Astrocyte (in vitro differentiated cells and primary cell): Measurements from ENCODE around the gene MYO6.

Experiments
- EZH2 ChIP-seq: IDR thresholded peaks from 2 replicates; pipeline ENCODE4 v1.6.1; 2012; ENCODE audit warnings: mild to moderate bottlenecking, low read length, inconsistent platforms; ENCODE audit not compliant: insufficient read depth
- TF ChIP-seq, protein P1 (sequence below): IDR thresholded peaks from 2 replicates; pipeline ENCODE4 v1.5.1; 2011; ENCODE audit warnings: low read depth, mild to moderate bottlenecking, inconsistent platforms, low read length, moderate library complexity; ENCODE audit not compliant: insufficient read depth

DNA sequence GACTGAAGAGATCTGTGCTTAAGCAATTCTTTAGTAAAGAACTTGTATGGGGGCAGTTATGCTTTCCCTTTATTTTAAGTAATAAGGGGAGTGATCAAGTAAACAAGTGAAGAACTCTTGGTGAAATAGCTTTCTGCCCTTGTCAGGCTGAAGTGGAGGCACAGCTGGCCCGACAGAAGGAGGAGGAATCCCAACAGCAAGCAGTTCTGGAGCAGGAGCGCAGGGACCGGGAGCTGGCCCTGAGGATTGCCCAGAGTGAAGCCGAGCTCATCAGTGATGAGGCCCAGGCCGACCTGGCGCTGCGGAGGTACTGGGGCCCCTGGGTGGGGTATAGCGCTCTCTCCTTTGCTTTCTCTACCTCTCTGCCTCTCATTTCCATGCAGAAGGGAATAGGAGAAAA lies 143.3 kb downstream of the MYO6 start:
- TF ChIP-seq, protein P1, sequence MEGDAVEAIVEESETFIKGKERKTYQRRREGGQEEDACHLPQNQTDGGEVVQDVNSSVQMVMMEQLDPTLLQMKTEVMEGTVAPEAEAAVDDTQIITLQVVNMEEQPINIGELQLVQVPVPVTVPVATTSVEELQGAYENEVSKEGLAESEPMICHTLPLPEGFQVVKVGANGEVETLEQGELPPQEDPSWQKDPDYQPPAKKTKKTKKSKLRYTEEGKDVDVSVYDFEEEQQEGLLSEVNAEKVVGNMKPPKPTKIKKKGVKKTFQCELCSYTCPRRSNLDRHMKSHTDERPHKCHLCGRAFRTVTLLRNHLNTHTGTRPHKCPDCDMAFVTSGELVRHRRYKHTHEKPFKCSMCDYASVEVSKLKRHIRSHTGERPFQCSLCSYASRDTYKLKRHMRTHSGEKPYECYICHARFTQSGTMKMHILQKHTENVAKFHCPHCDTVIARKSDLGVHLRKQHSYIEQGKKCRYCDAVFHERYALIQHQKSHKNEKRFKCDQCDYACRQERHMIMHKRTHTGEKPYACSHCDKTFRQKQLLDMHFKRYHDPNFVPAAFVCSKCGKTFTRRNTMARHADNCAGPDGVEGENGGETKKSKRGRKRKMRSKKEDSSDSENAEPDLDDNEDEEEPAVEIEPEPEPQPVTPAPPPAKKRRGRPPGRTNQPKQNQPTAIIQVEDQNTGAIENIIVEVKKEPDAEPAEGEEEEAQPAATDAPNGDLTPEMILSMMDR: no peak
- no peak for TF ChIP-seq EZH2
